ENCODE measurements around the gene ZCCHC17.

The ZCCHC17 gene

GRCh38 chr1:31368611-31369107 is 71.8 kb downstream of the ZCCHC17 start:
- Histone ChIP-seq H3K4me3 (ENCODE audit: extremely low read depth, insufficient read depth, low read length, poor library complexity, severe bottlenecking) (no peak overlapping the region), H3K4me1 (ENCODE audit: control insufficient read depth, insufficient read depth, low read length, poor library complexity, severe bottlenecking) (peaks cover 16% of the 10 kb centered on the region), H3K36me3 (ENCODE audit: control insufficient read depth, insufficient read depth, low read length) (peaks cover 57% of the 10 kb centered on the region), H3K27ac (ENCODE audit: low read depth, low read length, severe bottlenecking) (no peak overlapping the region), H3K9me3 (ENCODE audit: control insufficient read depth, low read length) (no peaks in the 10 kb centered on the region)
- 100% methylated on average over 3 of the region's 3 CpGs for WGBS, 2 experiments (ENCODE audit: insufficient coverage in 2 of 2)

- Histone ChIP-seq H3K4me3 (ENCODE audit: extremely low read depth, insufficient read depth, low read length, poor library complexity, severe bottlenecking) (no peak overlapping the region), H3K27ac (ENCODE audit: low read depth, low read length, severe bottlenecking) (no peak overlapping the region), H3K9me3 (ENCODE audit: control insufficient read depth, low read length) (no peaks in the 10 kb centered on the region), H3K36me3 (ENCODE audit: control insufficient read depth, insufficient read depth, low read length) (peaks cover 43% of the 10 kb centered on the region), H3K4me1 (ENCODE audit: control insufficient read depth, insufficient read depth, low read length, poor library complexity, severe bottlenecking) (peaks cover 27% of the 10 kb centered on the region)
- WGBS, 2 experiments (ENCODE audit: insufficient coverage in 2 of 2) = 82% methylated on average over 1 of the region's 2 CpGs; no CpG with 5 or more reads in 1 of the 2 experiments
These were observed 73.2 kb downstream of the ZCCHC17 start for GRCh38 chr1:31370021-31370420.

GRCh38 chr1:31370565-31370964 is 73.7 kb downstream of the ZCCHC17 start:
- Histone ChIP-seq H3K4me1 (ENCODE audit: control insufficient read depth, insufficient read depth, low read length, poor library complexity, severe bottlenecking) (peaks cover 27% of the 10 kb centered on the region), H3K9me3 (ENCODE audit: control insufficient read depth, low read length) (no peaks in the 10 kb centered on the region), H3K36me3 (ENCODE audit: control insufficient read depth, insufficient read depth, low read length) (peaks cover 38% of the 10 kb centered on the region), H3K4me3 (ENCODE audit: extremely low read depth, insufficient read depth, low read length, poor library complexity, severe bottlenecking) (no peak overlapping the region), H3K27ac (ENCODE audit: low read depth, low read length, severe bottlenecking) (no peak overlapping the region)
- WGBS, 2 experiments (ENCODE audit: insufficient coverage in 2 of 2) = 88 to 93% methylated on average over 3 to 4 of the region's 4 CpGs

- no peaks in the 10 kb centered on the region for H3K9me3 ChIP-seq (ENCODE audit: control insufficient read depth, low read length)
- H3K36me3 ChIP-seq (ENCODE audit: control insufficient read depth, insufficient read depth, low read length) = peaks cover 30% of the 10 kb centered on the region
- H3K4me3 ChIP-seq (ENCODE audit: extremely low read depth, insufficient read depth, low read length, poor library complexity, severe bottlenecking) = peak overlapping the region; percentile 36
- peaks cover 32% of the 10 kb centered on the region for H3K4me1 ChIP-seq (ENCODE audit: control insufficient read depth, insufficient read depth, low read length, poor library complexity, severe bottlenecking)
- 94 to 98% methylated on average over 5 to 6 of the region's 10 CpGs for WGBS, 2 experiments (ENCODE audit: insufficient coverage in 2 of 2)
- no peak overlapping the region for H3K27ac ChIP-seq (ENCODE audit: low read depth, low read length, severe bottlenecking)
These were observed 74.5 kb downstream of the ZCCHC17 start for GRCh38 chr1:31371121-31371959.

- Histone ChIP-seq H3K9me3 (ENCODE audit: control insufficient read depth, low read length) (no peaks in the 10 kb centered on the region), H3K4me3 (ENCODE audit: extremely low read depth, insufficient read depth, low read length, poor library complexity, severe bottlenecking) (peak overlapping the region; percentile 36), H3K4me1 (ENCODE audit: control insufficient read depth, insufficient read depth, low read length, poor library complexity, severe bottlenecking) (peaks cover 38% of the 10 kb centered on the region), H3K36me3 (ENCODE audit: control insufficient read depth, insufficient read depth, low read length) (peaks cover 23% of the 10 kb centered on the region), H3K27ac (ENCODE audit: low read depth, low read length, severe bottlenecking) (no peak overlapping the region)
- 80 to 90% methylated on average over 2 to 3 of the region's 3 CpGs for WGBS, 2 experiments (ENCODE audit: insufficient coverage in 2 of 2)
These were observed 75.2 kb downstream of the ZCCHC17 start for GRCh38 chr1:31372051-31372450.

- Histone ChIP-seq H3K36me3 (ENCODE audit: control insufficient read depth, insufficient read depth, low read length) (peaks cover 16% of the 10 kb centered on the region), H3K4me3 (ENCODE audit: extremely low read depth, insufficient read depth, low read length, poor library complexity, severe bottlenecking) (peak overlapping the region; percentile 36), H3K9me3 (ENCODE audit: control insufficient read depth, low read length) (no peaks in the 10 kb centered on the region), H3K4me1 (ENCODE audit: control insufficient read depth, insufficient read depth, low read length, poor library complexity, severe bottlenecking) (peaks cover 42% of the 10 kb centered on the region), H3K27ac (ENCODE audit: low read depth, low read length, severe bottlenecking) (peak overlapping the region; percentile 96)
- 27 to 34% methylated on average over 10 of the region's 10 CpGs for WGBS, 2 experiments (ENCODE audit: insufficient coverage in 2 of 2)
These were observed 75.9 kb downstream of the ZCCHC17 start for GRCh38 chr1:31372751-31373055.

- peak within 1 kb of the TSS; percentile 36 for H3K4me3 ChIP-seq (ENCODE audit: extremely low read depth, insufficient read depth, low read length, poor library complexity, severe bottlenecking)
- H3K27ac ChIP-seq (ENCODE audit: low read depth, low read length, severe bottlenecking) = peak within 1 kb of the TSS; percentile 96
- 1% methylated on average over 28 to 41 of the region's 44 CpGs for WGBS, 2 experiments (ENCODE audit: insufficient coverage in 2 of 2)
- no peaks in the 10 kb centered on the region for H3K9me3 ChIP-seq (ENCODE audit: control insufficient read depth, low read length)
- H3K4me1 ChIP-seq (ENCODE audit: control insufficient read depth, insufficient read depth, low read length, poor library complexity, severe bottlenecking) = peaks cover 42% of the 10 kb centered on the region
- H3K36me3 ChIP-seq (ENCODE audit: control insufficient read depth, insufficient read depth, low read length) = peaks cover 11% of the 10 kb centered on the region
These were observed 76.4 kb downstream of the ZCCHC17 start, which contains the start of gene FABP3 for GRCh38 chr1:31373056-31373896. Gene FABP3 (minus strand): TSS chr1:31373076. CDS start chr1:31373014, 62 bp downstream.

- 36 to 82% methylated on average over 3 to 7 of the region's 11 CpGs for WGBS, 2 experiments (ENCODE audit: insufficient coverage in 2 of 2)
- Histone ChIP-seq H3K9me3 (ENCODE audit: control insufficient read depth, low read length) (no peaks in the 10 kb centered on the region), H3K4me3 (ENCODE audit: extremely low read depth, insufficient read depth, low read length, poor library complexity, severe bottlenecking) (peak overlapping the region; percentile 36), H3K4me1 (ENCODE audit: control insufficient read depth, insufficient read depth, low read length, poor library complexity, severe bottlenecking) (peaks cover 42% of the 10 kb centered on the region), H3K36me3 (ENCODE audit: control insufficient read depth, insufficient read depth, low read length) (peaks cover 4% of the 10 kb centered on the region), H3K27ac (ENCODE audit: low read depth, low read length, severe bottlenecking) (peak overlapping the region; percentile 96)
These were observed 77.2 kb downstream of the ZCCHC17 start for GRCh38 chr1:31373897-31374486.

- Histone ChIP-seq H3K9me3 (ENCODE audit: control insufficient read depth, low read length) (no peaks in the 10 kb centered on the region), H3K4me3 (ENCODE audit: extremely low read depth, insufficient read depth, low read length, poor library complexity, severe bottlenecking) (no peak overlapping the region), H3K27ac (ENCODE audit: low read depth, low read length, severe bottlenecking) (no peak overlapping the region), H3K4me1 (ENCODE audit: control insufficient read depth, insufficient read depth, low read length, poor library complexity, severe bottlenecking) (peaks cover 42% of the 10 kb centered on the region), H3K36me3 (ENCODE audit: control insufficient read depth, insufficient read depth, low read length) (no peaks in the 10 kb centered on the region)
- 88 to 97% methylated on average over 4 to 5 of the region's 7 CpGs for WGBS, 2 experiments (ENCODE audit: insufficient coverage in 2 of 2)
These were observed 77.8 kb downstream of the ZCCHC17 start for GRCh38 chr1:31374511-31375196.

Measured in mesodermal cell (in vitro differentiated cells).